Measurements from ENCODE around the gene KCTD20. TPM values are rescaled to one million over a fixed set of nuclear protein-coding genes. Genes with fewer than 3 reads are reported as not detected.

The KCTD20 gene
- total and polyA plus RNA-seq, 2 of the 13 experiments (the other 11 are each of a cell fraction or from before 2014, with no cell fraction given) = 52.7 to 67.1 TPM

GRCh38 chr6:36442671-36443470 is at the start of gene KCTD20, which contains the start of gene PXT1 (continued):
- no peak; the same call in 1 of the 2 replicates for TF ChIP-seq ZNF318 (CRISPR knock-in tag; IDR thresholded peaks at IDR 0.05)
- peak; percentile 96; the same call in 1 of the 2 replicates for TF ChIP-seq THAP8 (CRISPR knock-in tag; IDR thresholded peaks at IDR 0.05; ENCODE audit: borderline replicate concordance)
- 0 out of 2 replicates have a peak, but pooled peaks have one; percentile 26 for TF ChIP-seq GABPA (IDR thresholded peaks at IDR 0.05; ENCODE audit: low read depth, low read length)
- TF ChIP-seq GABPA (CRISPR knock-in tag; IDR thresholded peaks at IDR 0.05; ENCODE audit: low read depth) = no peak; the same call in 1 of the 2 replicates
- TF ChIP-seq SMYD3 (CRISPR knock-in tag; IDR thresholded peaks at IDR 0.05) = no peak
- TF ChIP-seq FOXK2 (IDR thresholded peaks at IDR 0.05) = no peak
- peak; percentile 83 for TF ChIP-seq MED8 (CRISPR knock-in tag; IDR thresholded peaks at IDR 0.05; ENCODE audit: insufficient replicate concordance)
- no peak for TF ChIP-seq FOXC1 (CRISPR knock-in tag; IDR thresholded peaks at IDR 0.05; ENCODE audit: borderline replicate concordance)
- TF ChIP-seq, protein P1, sequence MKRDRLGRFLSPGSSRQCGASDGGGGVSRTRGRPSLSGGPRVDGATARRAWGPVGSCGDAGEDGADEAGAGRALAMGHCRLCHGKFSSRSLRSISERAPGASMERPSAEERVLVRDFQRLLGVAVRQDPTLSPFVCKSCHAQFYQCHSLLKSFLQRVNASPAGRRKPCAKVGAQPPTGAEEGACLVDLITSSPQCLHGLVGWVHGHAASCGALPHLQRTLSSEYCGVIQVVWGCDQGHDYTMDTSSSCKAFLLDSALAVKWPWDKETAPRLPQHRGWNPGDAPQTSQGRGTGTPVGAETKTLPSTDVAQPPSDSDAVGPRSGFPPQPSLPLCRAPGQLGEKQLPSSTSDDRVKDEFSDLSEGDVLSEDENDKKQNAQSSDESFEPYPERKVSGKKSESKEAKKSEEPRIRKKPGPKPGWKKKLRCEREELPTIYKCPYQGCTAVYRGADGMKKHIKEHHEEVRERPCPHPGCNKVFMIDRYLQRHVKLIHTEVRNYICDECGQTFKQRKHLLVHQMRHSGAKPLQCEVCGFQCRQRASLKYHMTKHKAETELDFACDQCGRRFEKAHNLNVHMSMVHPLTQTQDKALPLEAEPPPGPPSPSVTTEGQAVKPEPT (CRISPR knock-in tag; IDR thresholded peaks at IDR 0.05; ENCODE audit: low read depth) = peak; percentile 70; the same call in 1 of the 2 replicates
- no peak for TF ChIP-seq ZBTB3 (CRISPR knock-in tag; IDR thresholded peaks at IDR 0.05; ENCODE audit: borderline replicate concordance, low read depth)
- TF ChIP-seq SRF (IDR thresholded peaks at IDR 0.05; ENCODE audit: low read depth, low read length) = peak; percentile 69
- TF ChIP-seq NR2F2 (IDR thresholded peaks at IDR 0.05; ENCODE audit: borderline replicate concordance, low read depth) = peak; percentile 37; the same call in 1 of the 2 replicates
- peak; percentile 91 for TF ChIP-seq GLI4 (CRISPR knock-in tag; IDR thresholded peaks at IDR 0.05; ENCODE audit: borderline replicate concordance)
- TF ChIP-seq ZNF816 (CRISPR knock-in tag; IDR thresholded peaks at IDR 0.05; ENCODE audit: borderline replicate concordance) = peak; percentile 63; the same call in 1 of the 2 replicates
- TF ChIP-seq ZNF552 (CRISPR knock-in tag; IDR thresholded peaks at IDR 0.05; ENCODE audit: borderline replicate concordance) = 0 out of 2 replicates have a peak, but pooled peaks have one; percentile 71
- TF ChIP-seq NFIC (IDR thresholded peaks at IDR 0.05; ENCODE audit: low read length) = no peak
- TF ChIP-seq KDM6A (CRISPR knock-in tag; IDR thresholded peaks at IDR 0.05; ENCODE audit: low read depth) = 0 out of 2 replicates have a peak, but pooled peaks have one; percentile 15
- peak; percentile 91 for TF ChIP-seq WIZ (CRISPR knock-in tag; IDR thresholded peaks at IDR 0.05)
- TF ChIP-seq RFX1 (IDR thresholded peaks at IDR 0.05) = no peak

All from HepG2 (cell line).